K562 (cell line): ENCODE results near the gene WASHC3. TPM values are rescaled to one million over a fixed set of nuclear protein-coding genes. Genes with fewer than 3 reads are reported as not detected.

Source experiments
- ATAC-seq: fragments of 200-7000 bp; cut with Tn5 transposase; 3 replicates; pipeline ENCODE4 v1.9.1; 2020; ENCODE audit warnings: moderate library complexity
- BruUV-seq: library from RNA; stranded (reverse); fragments of 400-500 nt; replicated peaks from 2 replicates; lab custom pipeline; 2021; lab: Mats Ljungman, UMichigan
- CTCF ChIA-PET: fragments of 300-600 bp; formaldehyde crosslinking; extraction: SDS; loops from one replicate; lab custom pipeline; 2021; ENCODE audit warnings: low intra/inter-chr PET ratio; lab: Yijun Ruan, JAX
- POLR2A ChIA-PET: fragments of 300-600, 350-650 bp; sonication (Branson Sonifier 250); formaldehyde crosslinking; extraction: SDS; loops from one replicate; lab custom pipeline; 2021; ENCODE audit warnings: antibody characterized with exemption, inconsistent platforms; lab: Yijun Ruan, JAX
- DNase-seq, 4 experiments: peaks; one replicate each; pipeline versions ENCODE4 v3.0.0 to v3.0.0-alpha.2; 2011 to 2018; ENCODE audit warnings: low spot score in 3 of 4, mixed read lengths in 3 of 4; ENCODE audit errors: extremely low read depth in 1 of 4
- FAIRE-seq: peaks from 2 replicates; lab custom pipeline; 2011; peaks lifted over from hg19 to GRCh38; lab: Jason Lieb, UNC
- H2AFZ ChIP-seq: 2 replicates; pipeline ENCODE4 v1.6.0; 2011; ENCODE audit warnings: low read depth, low read length, control low read depth, inconsistent platforms
- H3K27ac ChIP-seq: fragments of 200-600 bp; 3 replicates; pipeline ENCODE4 v1.8.0; 2011; ENCODE audit warnings: low read depth, mild to moderate bottlenecking, control low read depth, inconsistent platforms, low read length, moderate library complexity, mixed read lengths; ENCODE audit errors: extremely low read depth
- H3K27me3 ChIP-seq, 2 experiments: fragments of 300-600 bp in 1 of 2; 2 replicates in 1 of 2; 3 replicates in 1 of 2; pipeline versions ENCODE4 v1.6.0 to v1.8.0; 2011; ENCODE audit warnings: inconsistent platforms in 2 of 2, low read length in 2 of 2, mild to moderate bottlenecking in 1 of 2, mixed read lengths in 1 of 2, moderate library complexity in 1 of 2; ENCODE audit not compliant: control insufficient read depth in 2 of 2, insufficient read depth in 2 of 2
- H3K36me3 ChIP-seq: fragments of 300-600 bp; 3 replicates; pipeline ENCODE4 v1.8.0; 2011; ENCODE audit warnings: mild to moderate bottlenecking, low read length, inconsistent platforms; ENCODE audit not compliant: control insufficient read depth, insufficient read depth
- H3K4me1 ChIP-seq, 2 experiments: fragments of 200-600 bp in 1 of 2; replicated peaks in 1 of 2; 2 replicates in 1 of 2; 3 replicates in 1 of 2; pipeline versions ENCODE4 v1.5.1 to v1.8.0; 2011; ENCODE audit warnings: inconsistent platforms in 2 of 2, low read length in 2 of 2, mild to moderate bottlenecking in 1 of 2, mixed read lengths in 1 of 2, moderate library complexity in 1 of 2; ENCODE audit not compliant: control insufficient read depth in 2 of 2, insufficient read depth in 2 of 2
- H3K4me2 ChIP-seq: 2 replicates; pipeline ENCODE4 v1.6.1; 2011; ENCODE audit warnings: low read length, control low read depth, inconsistent platforms, mixed read lengths; ENCODE audit not compliant: insufficient read depth
- H3K4me3 ChIP-seq: fragments of 200-600 bp; sonication (generic), shearing (Covaris generic); 2 replicates; pipeline ENCODE4 v1.5.1; 2016; ENCODE audit warnings: control low read depth, inconsistent platforms
- H3K79me2 ChIP-seq: fragments of 200-600 bp; 3 replicates; pipeline ENCODE4 v1.8.0; 2011; ENCODE audit warnings: low read length, inconsistent platforms; ENCODE audit not compliant: control insufficient read depth, insufficient read depth
- H3K9ac ChIP-seq, 2 experiments: 2 replicates each; pipeline versions ENCODE4 v1.6.0 to v1.6.1; 2011; ENCODE audit warnings: low read depth in 2 of 2, low read length in 2 of 2, control low read depth in 1 of 2, inconsistent platforms in 1 of 2, mild to moderate bottlenecking in 1 of 2, mixed read lengths in 1 of 2; ENCODE audit not compliant: insufficient read depth in 1 of 2
- H3K9me1 ChIP-seq: one replicate; pipeline ENCODE4 v1.6.0; 2011; ENCODE audit warnings: inconsistent platforms, mild to moderate bottlenecking, low read length, moderate library complexity; ENCODE audit not compliant: control insufficient read depth, insufficient read depth
- H3K9me3 ChIP-seq: replicated peaks from 2 replicates; pipeline ENCODE4 v1.5.1; 2011; ENCODE audit warnings: low read depth, low read length, inconsistent platforms; ENCODE audit not compliant: control insufficient read depth, insufficient read depth
- H4K20me1 ChIP-seq: replicated peaks from 2 replicates; pipeline ENCODE4 v1.6.1; 2011; ENCODE audit warnings: low read length, inconsistent platforms, mixed read lengths; ENCODE audit not compliant: control insufficient read depth, insufficient read depth
- ARID1B ChIP-seq: fragments of 450-650 bp; IDR thresholded peaks from 2 replicates; pipeline ENCODE4 v1.6.1; 2016; ENCODE audit warnings: antibody characterized with exemption, mild to moderate bottlenecking, inconsistent platforms
- CEBPG ChIP-seq, 3 experiments: fragments of 200-800 bp in 1 of 3; sonication (Bioruptor generic) in 1 of 3; sonication (generic) in 1 of 3; formaldehyde crosslinking in 1 of 3; IDR thresholded peaks in 2 of 3; conservative IDR thresholded peaks in 1 of 3; 2 replicates each; pipeline versions ENCODE4 v1.6.1 to v1.8.0; 2016 to 2022; ENCODE audit warnings: missing compliant biosample characterization in 2 of 3, missing genetic modification characterization in 2 of 3, mild to moderate bottlenecking in 1 of 3, missing genetic modification reagents in 1 of 3
- DPF2 ChIP-seq: fragments of 450-650 bp; IDR thresholded peaks from 2 replicates; pipeline ENCODE4 v1.6.1; 2016
- FOS ChIP-seq: IDR thresholded peaks from 3 replicates; pipeline ENCODE4 v1.6.1; 2011; ENCODE audit not compliant: insufficient read length; ENCODE audit errors: extremely low read depth
- FOSL1 ChIP-seq: fragments of 200-800 bp; sonication (Bioruptor generic); conservative IDR thresholded peaks from 2 replicates; pipeline ENCODE4 v1.6.1; 2016; ENCODE audit warnings: missing genetic modification characterization, missing compliant biosample characterization
- JUN ChIP-seq, 2 experiments: sonication (generic) in 1 of 2; formaldehyde crosslinking in 1 of 2; IDR thresholded peaks; 2 replicates each; pipeline versions ENCODE4 v1.6.1 to v1.8.0; 2012 to 2022; ENCODE audit warnings: borderline replicate concordance in 2 of 2, mild to moderate bottlenecking in 2 of 2, improper control_type of control experiment in 1 of 2, low read depth in 1 of 2, low read length in 1 of 2, missing genetic modification reagents in 1 of 2
- JUND ChIP-seq, 2 experiments: IDR thresholded peaks; 2 replicates in 1 of 2; 3 replicates in 1 of 2; pipeline ENCODE4 v1.6.1; 2011; ENCODE audit warnings: borderline replicate concordance in 2 of 2, low read depth in 2 of 2, low read length in 2 of 2, improper control_type of control experiment in 1 of 2, missing biosample characterization in 1 of 2, missing genetic modification characterization in 1 of 2, missing genetic modification reagents in 1 of 2
- L3MBTL2 ChIP-seq: fragments of 450-650 bp; IDR thresholded peaks from 2 replicates; pipeline ENCODE4 v1.6.1; 2016; ENCODE audit warnings: mild to moderate bottlenecking, moderate library complexity
- NFE2 ChIP-seq: IDR thresholded peaks from 2 replicates; pipeline ENCODE4 v1.6.1; 2014; ENCODE audit warnings: antibody characterized with exemption, low read depth
- NR2C2 ChIP-seq, 2 experiments: fragments of 200-800 bp in 1 of 2; sonication (Bioruptor generic) in 1 of 2; sonication (generic) in 1 of 2; formaldehyde crosslinking in 1 of 2; IDR thresholded peaks; 2 replicates each; pipeline versions ENCODE4 v1.6.1 to v1.8.0; 2016 to 2022; ENCODE audit warnings: mild to moderate bottlenecking in 1 of 2, missing compliant biosample characterization in 1 of 2, missing genetic modification characterization in 1 of 2, missing genetic modification reagents in 1 of 2
- RBM39 ChIP-seq: fragments of 200-400 bp; formaldehyde crosslinking; optimal IDR thresholded peaks from 2 replicates; pipeline ENCODE3; 2018; ENCODE audit warnings: low read depth, low read length
- SAP30 ChIP-seq: fragments of 200-600 bp; sonication (generic); IDR thresholded peaks from 2 replicates; pipeline ENCODE4 v1.6.1; 2012; ENCODE audit warnings: borderline replicate concordance, low read depth, mild to moderate bottlenecking, moderate library complexity, low read length, control low read depth, inconsistent platforms; ENCODE audit not compliant: insufficient read depth, poor library complexity, severe bottlenecking
- SMARCA4 ChIP-seq: fragments of 450-650 bp; IDR thresholded peaks from 2 replicates; pipeline ENCODE4 v1.6.1; 2016
- TBL1XR1 ChIP-seq, 2 experiments: IDR thresholded peaks; 2 replicates each; pipeline ENCODE4 v1.6.1; 2012; ENCODE audit warnings: improper control_type of control experiment in 2 of 2, low read length in 2 of 2, mild to moderate bottlenecking in 1 of 2
- ZNF239 ChIP-seq: fragments of 250-450 bp; sonication (Bioruptor Pico); IDR thresholded peaks from 2 replicates; pipeline ENCODE4 v1.4.0; 2020; ENCODE audit warnings: mild to moderate bottlenecking
- ZNF263 ChIP-seq: sonication (generic); formaldehyde crosslinking; IDR thresholded peaks from 2 replicates; pipeline ENCODE4 v1.8.0; 2022; ENCODE audit warnings: mild to moderate bottlenecking, missing genetic modification reagents, borderline replicate concordance
- ZNF311 ChIP-seq: fragments of 250-450 bp; sonication (Bioruptor Pico); IDR thresholded peaks from 2 replicates; pipeline ENCODE4 v1.4.0; 2020; ENCODE audit warnings: mild to moderate bottlenecking, moderate library complexity
- ZNF444 ChIP-seq: fragments of 250-450 bp; sonication (Bioruptor Pico); IDR thresholded peaks from 2 replicates; pipeline ENCODE4 v1.4.0; 2020; ENCODE audit warnings: mild to moderate bottlenecking, moderate library complexity
- in situ Hi-C: fragments of 300-500 bp; cut with MboI; formaldehyde crosslinking; loops from 4 replicates; pipeline ENCODE4 v1.15.0; 2018; ENCODE audit warnings: inconsistent platforms, mixed read lengths
- intact Hi-C: fragments of 100-400 bp; cut with micrococcal nuclease; formaldehyde crosslinking; loops from 2 replicates; pipeline ENCODE4 v1.14.2; 2022
- polyA plus RNA-seq, 8 experiments: library from polyadenylated mRNA; depleted of rRNA in 4 of 8; stranded (reverse) in 5 of 8; unstranded in 3 of 8; fragments of >200 nt; fragmentation: Nextera tagmentation in 2 of 8; fragmentation: Illumina TruSeq in 1 of 8; extraction: Ambion mirVana in 2 of 8; extraction: Trizol in 1 of 8; gene quantifications; 2 replicates each; pipeline versions ENCODE4 v1.2.1 to v1.2.3, GENCODE V29; 2011 to 2014; ENCODE audit warnings: inconsistent platforms in 1 of 8, missing spikeins in 1 of 8
- total RNA-seq, 7 experiments: library from RNA; depleted of rRNA in 6 of 7; stranded (reverse); fragments of >200 nt in 6 of 7; fragmentation: Illumina TruSeq in 2 of 7; extraction: Trizol in 2 of 7; gene quantifications; 2 replicates each; pipeline versions ENCODE4 v1.2.1 to v1.2.3, GENCODE V29; 2011 to 2021; ENCODE audit warnings: low replicate concordance in 1 of 7
- TF ChIP-seq, protein P1 (sequence below), 2 experiments: fragments of 450-650 bp; IDR thresholded peaks; 2 replicates each; pipeline ENCODE4 v1.6.1; 2016
- TF ChIP-seq, protein P2 (sequence below), 2 experiments: fragments of 450-650 bp in 1 of 2; sonication (generic) in 1 of 2; formaldehyde crosslinking in 1 of 2; IDR thresholded peaks in 1 of 2; conservative IDR thresholded peaks in 1 of 2; 2 replicates each; pipeline versions ENCODE4 v1.6.1 to v1.8.1; 2016 to 2023; ENCODE audit warnings: mild to moderate bottlenecking in 2 of 2, moderate library complexity in 2 of 2, inconsistent platforms in 1 of 2, missing genetic modification reagents in 1 of 2

Gene WASHC3
- total and polyA plus RNA-seq, 9 of the 15 experiments (the other 6 are each of a cell fraction or from before 2014, with no cell fraction given) = 14.3 to 74.9 (median 35.1) TPM

DNA sequence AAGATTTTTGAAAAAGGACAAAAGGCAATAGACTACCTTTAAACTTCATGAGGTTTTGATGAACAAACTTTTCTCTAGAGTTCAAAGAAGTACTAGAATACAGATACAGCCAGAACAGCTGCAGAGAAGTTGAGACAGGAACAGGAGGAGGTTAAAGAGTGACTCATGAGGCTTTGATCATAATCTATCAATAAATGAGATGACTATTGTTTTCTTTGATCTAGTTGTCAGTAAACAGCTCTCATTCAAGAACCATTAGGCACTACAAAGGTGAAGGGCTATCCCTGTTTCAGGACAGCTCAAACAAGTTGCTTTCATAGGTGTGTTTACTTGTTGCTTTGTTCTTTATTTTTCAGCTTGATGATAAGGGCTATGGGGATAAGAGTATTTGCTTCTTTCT is 2.4 kb downstream of the WASHC3 start:
- no peak overlapping the region for H3K4me3 ChIP-seq
- H3K9me1 ChIP-seq = no peaks in the 10 kb centered on the region
- H3K9ac ChIP-seq = no peak overlapping the region
- in situ Hi-C loops = no loop called here
- ATAC-seq (no peak), FAIRE-seq (peak; percentile 26), DNase-seq (peak in 2 of 4 experiments; percentile 8 to 10)
- intact Hi-C loops = no loop called here
- no peaks in the 10 kb centered on the region for H3K9me3 ChIP-seq
- ChIA-PET CTCF (no interaction called here), POLR2A (no interaction called here)
- peaks cover 0 to 8% of the 10 kb centered on the region in 2 experiments; a peak in 2 of 5 replicates for H3K4me1 ChIP-seq
- H3K36me3 ChIP-seq = no peaks in the 10 kb centered on the region
- no peaks in the 10 kb centered on the region for H4K20me1 ChIP-seq
- H2AFZ ChIP-seq = no peak overlapping the region
- H3K4me2 ChIP-seq = no peak overlapping the region
- BruUV-seq = no TSS peak
- no peaks in the 10 kb centered on the region for H3K27me3 ChIP-seq
- peaks cover 5% of the 10 kb centered on the region; the same call in 2 of the 3 replicates for H3K79me2 ChIP-seq
- no peak overlapping the region for H3K27ac ChIP-seq
- TF ChIP-seq, protein P1, sequence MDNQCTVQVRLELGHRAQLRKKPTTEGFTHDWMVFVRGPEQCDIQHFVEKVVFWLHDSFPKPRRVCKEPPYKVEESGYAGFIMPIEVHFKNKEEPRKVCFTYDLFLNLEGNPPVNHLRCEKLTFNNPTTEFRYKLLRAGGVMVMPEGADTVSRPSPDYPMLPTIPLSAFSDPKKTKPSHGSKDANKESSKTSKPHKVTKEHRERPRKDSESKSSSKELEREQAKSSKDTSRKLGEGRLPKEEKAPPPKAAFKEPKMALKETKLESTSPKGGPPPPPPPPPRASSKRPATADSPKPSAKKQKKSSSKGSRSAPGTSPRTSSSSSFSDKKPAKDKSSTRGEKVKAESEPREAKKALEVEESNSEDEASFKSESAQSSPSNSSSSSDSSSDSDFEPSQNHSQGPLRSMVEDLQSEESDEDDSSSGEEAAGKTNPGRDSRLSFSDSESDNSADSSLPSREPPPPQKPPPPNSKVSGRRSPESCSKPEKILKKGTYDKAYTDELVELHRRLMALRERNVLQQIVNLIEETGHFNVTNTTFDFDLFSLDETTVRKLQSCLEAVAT (IDR thresholded peaks at IDR 0.05) = no peak
- TF ChIP-seq ZNF239 (CRISPR knock-in tag) (no peak), FOSL1 (tag) (peak; percentile 87), ZNF311 (CRISPR knock-in tag) (no peak), NFE2 (no peak), NR2C2 (CRISPR knock-in tag; IDR thresholded peaks at IDR 0.05) (no peak), NR2C2 (tag; IDR thresholded peaks at IDR 0.05) (no peak), RBM39 (no peak), JUN (IDR thresholded peaks at IDR 0.05; ENCODE audit: borderline replicate concordance, low read depth, low read length) (0 out of 2 replicates have a peak, but pooled peaks have one; percentile 25), JUN (CRISPR knock-in tag; IDR thresholded peaks at IDR 0.05; ENCODE audit: borderline replicate concordance) (no peak), SMARCA4 (peak; percentile 51; the same call in 1 of the 2 replicates), L3MBTL2 (no peak), DPF2 (peak; percentile 73), TBL1XR1 (IDR thresholded peaks at IDR 0.05; ENCODE audit: low read length in 2 of 2) (no peak), ZNF444 (CRISPR knock-in tag) (no peak), ARID1B (peak; percentile 48; the same call in 1 of the 2 replicates), FOS (no peak), SAP30 (no peak), ZNF263 (CRISPR knock-in tag) (no peak), CEBPG (CRISPR knock-in tag; IDR thresholded peaks at IDR 0.05) (no peak), CEBPG (tag; conservative IDR thresholded peaks at IDR 0.05 in 1 of 2, IDR thresholded peaks at IDR 0.05 in 1 of 2) (no peak), JUND (IDR thresholded peaks at IDR 0.05; ENCODE audit: borderline replicate concordance, low read depth, low read length) (peak; percentile 74), JUND (tag; IDR thresholded peaks at IDR 0.05; ENCODE audit: borderline replicate concordance, low read depth, low read length) (peak; percentile 84; the same call in 2 of the 3 replicates)
- TF ChIP-seq, protein P2, sequence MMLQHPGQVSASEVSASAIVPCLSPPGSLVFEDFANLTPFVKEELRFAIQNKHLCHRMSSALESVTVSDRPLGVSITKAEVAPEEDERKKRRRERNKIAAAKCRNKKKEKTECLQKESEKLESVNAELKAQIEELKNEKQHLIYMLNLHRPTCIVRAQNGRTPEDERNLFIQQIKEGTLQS (IDR thresholded peaks at IDR 0.05) = peak; percentile 69
- TF ChIP-seq, protein P2 (CRISPR knock-in tag; conservative IDR thresholded peaks at IDR 0.05) = no peak
